HG02970 (cell line): ENCODE measurements around the gene RNASE3.
"Not testable (repeated sequence)": the region's sequence is repeated elsewhere in the genome, so short reads cannot be mapped to it uniquely, and the experiment has no call there.

ENCODE experiments used
- ATAC-seq: cut with Tn5 transposase; IDR thresholded peaks from one replicate; pipeline ENCODE4 v1.9.1; 2021; ENCODE audit warnings: mild to moderate bottlenecking, moderate library complexity, moderate number of reproducible peaks; ENCODE audit not compliant: unreplicated experiment, low FRiP score

The RNASE3 gene

DNA sequence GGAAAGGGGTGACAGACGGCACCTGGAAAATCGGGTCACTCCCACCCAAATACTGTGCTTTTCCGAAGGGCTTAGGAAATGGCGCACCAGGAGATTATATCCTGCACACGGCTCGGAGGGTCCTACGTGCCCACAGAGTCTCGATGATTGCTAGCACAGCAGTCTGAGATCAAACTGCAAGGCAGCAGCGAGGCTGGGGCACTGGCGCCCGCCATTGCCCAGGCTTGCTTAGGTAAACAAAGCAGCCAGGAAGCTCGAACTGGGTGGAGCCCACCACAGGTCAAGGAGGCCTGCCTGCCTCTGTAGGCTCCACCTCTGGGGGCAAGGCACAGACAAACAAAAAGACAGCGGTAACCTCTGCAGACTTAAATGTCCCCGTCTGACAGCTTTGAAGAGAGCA lies 19.6 kb downstream of the RNASE3 start:
- not testable (repeated sequence) for ATAC-seq

DNA sequence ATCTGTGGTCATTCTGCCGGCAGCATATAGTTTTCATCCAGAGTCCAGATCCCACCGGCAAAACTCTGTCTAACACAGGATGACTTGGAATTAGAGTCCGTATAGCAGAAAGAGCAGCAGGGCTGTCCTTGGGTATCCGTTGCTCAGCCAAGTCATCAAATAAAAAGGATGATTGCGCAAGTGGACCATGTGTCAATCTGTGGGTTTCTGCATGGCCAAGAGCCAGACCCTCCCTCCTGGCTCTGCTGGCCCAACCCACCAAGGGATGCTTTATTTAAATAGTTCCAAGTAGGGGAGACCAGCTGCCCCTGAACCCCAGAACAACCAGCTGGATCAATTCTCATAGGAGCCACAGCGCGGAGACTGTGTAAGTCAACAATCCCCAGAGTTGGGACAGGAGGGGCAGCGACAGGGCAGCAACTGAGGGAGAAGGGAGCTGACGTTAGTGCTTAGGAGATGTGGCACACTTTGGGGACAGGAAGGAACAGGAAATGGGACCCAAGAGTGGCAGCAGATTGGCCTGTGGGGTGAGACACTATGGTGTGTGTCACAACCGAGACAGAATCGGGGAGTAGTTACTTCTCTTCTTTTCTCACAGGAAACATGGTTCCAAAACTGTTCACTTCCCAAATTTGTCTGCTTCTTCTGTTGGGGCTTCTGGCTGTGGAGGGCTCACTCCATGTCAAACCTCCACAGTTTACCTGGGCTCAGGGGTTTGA lies 28.0 kb downstream of the RNASE3 start:
- not testable (repeated sequence) for ATAC-seq

DNA sequence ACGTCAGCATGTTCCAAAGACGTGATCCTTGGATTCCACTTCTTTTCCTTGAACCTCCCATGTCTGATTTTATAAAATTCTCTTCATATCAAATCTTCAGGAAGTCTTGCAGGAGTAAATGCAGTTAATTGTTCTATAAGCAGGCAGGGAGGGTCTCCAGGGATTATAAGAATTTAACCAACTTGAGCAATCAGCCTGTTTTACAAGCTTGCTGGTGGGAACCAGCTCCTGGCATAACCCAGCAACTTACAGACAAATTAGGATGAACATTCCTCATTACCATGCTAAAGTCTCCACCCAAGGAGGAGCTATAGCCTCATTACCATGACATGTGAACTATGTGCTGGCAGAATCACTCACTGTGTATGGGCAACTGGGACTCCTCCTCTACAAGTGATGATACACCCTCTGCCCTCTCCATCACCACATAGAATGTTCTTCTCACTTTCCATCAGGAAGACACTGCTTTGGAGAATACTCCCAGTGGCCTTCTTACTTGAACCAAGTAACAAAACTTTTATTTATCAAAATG lies 32.6 kb downstream of the RNASE3 start:
- not testable (repeated sequence) for ATAC-seq

DNA sequence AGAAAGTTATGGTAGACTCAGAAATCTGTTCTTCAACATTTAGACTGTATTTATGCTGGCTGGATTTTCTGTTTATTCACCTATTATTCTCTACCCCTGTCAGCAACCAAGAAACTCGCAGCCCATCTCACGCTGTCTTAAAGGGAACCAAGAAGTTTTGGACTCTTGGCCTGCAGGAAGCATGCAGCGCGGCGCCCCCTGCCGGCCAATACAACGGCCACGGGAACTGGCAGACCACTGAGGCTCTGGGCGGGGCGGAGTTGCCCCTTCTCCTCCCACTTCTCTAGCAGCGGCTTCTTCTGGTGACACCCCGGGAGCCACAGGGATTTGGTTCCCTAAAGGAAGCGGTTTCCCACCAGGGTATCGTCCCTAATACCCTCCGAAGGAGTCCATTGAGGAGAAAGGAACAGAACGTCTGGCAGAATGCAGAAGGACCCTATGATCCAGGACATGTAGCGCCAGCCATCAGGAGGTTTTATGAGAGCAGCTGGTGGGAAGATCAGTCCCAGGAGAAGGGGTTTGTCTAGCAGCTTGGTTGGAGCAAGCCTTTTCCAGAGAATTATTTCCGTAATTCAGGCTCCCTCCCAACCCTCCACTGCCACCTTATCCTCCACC lies 43.1 kb downstream of the RNASE3 start:
- no peak for ATAC-seq

DNA sequence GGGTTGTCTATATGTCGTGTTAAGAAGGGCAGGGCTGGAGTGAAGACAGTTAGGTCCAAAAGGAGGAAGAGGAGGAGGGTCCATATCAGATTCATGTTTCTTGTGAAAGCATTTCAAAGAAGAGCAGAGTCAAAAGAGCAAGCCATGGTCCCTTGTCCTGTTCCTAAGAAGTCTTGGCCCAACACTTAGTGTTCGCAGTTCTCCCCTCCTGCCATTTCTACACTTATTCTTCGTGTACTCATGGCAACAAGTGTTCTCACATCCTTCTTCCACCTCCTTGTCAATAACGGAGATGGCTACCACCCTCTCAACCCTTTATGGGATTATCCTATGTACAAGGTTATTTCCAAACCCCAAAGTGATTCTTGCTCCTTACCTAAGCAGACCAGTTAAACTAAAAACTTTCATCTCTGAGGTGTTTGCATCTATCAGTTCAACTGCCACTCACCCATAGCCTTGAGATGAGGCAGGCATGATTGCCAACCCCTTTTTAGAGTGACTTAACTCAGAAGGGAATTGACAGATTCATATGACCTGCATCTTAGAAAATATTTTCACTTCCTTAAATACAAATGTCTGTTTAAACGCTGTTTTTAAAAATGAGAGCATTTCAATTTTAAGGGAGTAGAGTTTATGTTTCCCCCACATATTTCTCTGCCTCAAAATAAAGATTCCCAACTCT lies 44.3 kb downstream of the RNASE3 start:
- no peak for ATAC-seq
